HEK293 (cell line): ENCODE results near the gene CDK6.
A peak's percentile ranks its signal among the peaks of the same experiment; 100 is the strongest.

Experiments
- CTCF ChIA-PET: fragments of 350-600 bp; formaldehyde crosslinking; extraction: SDS; loops from one replicate; lab custom pipeline; 2021; ENCODE audit warnings: antibody characterized with exemption; lab: Yijun Ruan, JAX
- POLR2A ChIA-PET: fragments of 300-600 bp; formaldehyde crosslinking; extraction: SDS; loops from one replicate; lab custom pipeline; 2020; ENCODE audit warnings: antibody characterized with exemption, inconsistent platforms; lab: Yijun Ruan, JAX
- H3K27ac ChIP-seq: fragments of 200-500 bp; sonication (Bioruptor generic); 2 replicates; pipeline ENCODE4 v1.5.1; 2014; ENCODE audit warnings: low read depth, low read length, control low read depth, inconsistent platforms; ENCODE audit errors: extremely low read depth
- H3K36me3 ChIP-seq, 2 experiments: fragments of 200-500 bp in 1 of 2; sonication (Bioruptor generic) in 1 of 2; 1 replicate in 1 of 2; 2 replicates in 1 of 2; pipeline ENCODE4 v1.5.1; 2014 to 2017; ENCODE audit warnings: inconsistent platforms in 2 of 2, low read length in 2 of 2; ENCODE audit not compliant: control insufficient read depth in 2 of 2, insufficient read depth in 1 of 2
- H3K4me1 ChIP-seq: fragments of 200-500 bp; sonication (Bioruptor generic); 2 replicates; pipeline ENCODE4 v1.5.1; 2014; ENCODE audit warnings: mild to moderate bottlenecking, low read length, inconsistent platforms; ENCODE audit not compliant: control insufficient read depth, insufficient read depth
- H3K4me3 ChIP-seq: 2 replicates; pipeline ENCODE4 v1.5.1; 2011; ENCODE audit warnings: low read depth, mild to moderate bottlenecking, control low read depth, low read length, moderate library complexity
- H3K9me3 ChIP-seq: fragments of 200-500 bp; sonication (Bioruptor generic); 2 replicates; pipeline ENCODE4 v1.5.1; 2014; ENCODE audit warnings: low read depth, low read length, inconsistent platforms; ENCODE audit not compliant: control insufficient read depth, insufficient read depth
- KLF1 ChIP-seq: fragments of 450-650 bp; formaldehyde crosslinking; IDR thresholded peaks from 2 replicates; pipeline ENCODE4 v1.5.1; 2016; ENCODE audit warnings: missing biosample characterization, missing genetic modification characterization
- KLF16 ChIP-seq: fragments of 450-650 bp; formaldehyde crosslinking; IDR thresholded peaks from 2 replicates; pipeline ENCODE4 v1.5.1; 2017; ENCODE audit warnings: missing biosample characterization, missing genetic modification characterization
- PRDM4 ChIP-seq: fragments of 450-650 bp; formaldehyde crosslinking; IDR thresholded peaks from 2 replicates; pipeline ENCODE4 v1.5.1; 2017; ENCODE audit warnings: missing biosample characterization, missing genetic modification characterization
- SCRT1 ChIP-seq: fragments of 450-650 bp; formaldehyde crosslinking; IDR thresholded peaks from 2 replicates; pipeline ENCODE4 v1.5.1; 2016; ENCODE audit warnings: missing biosample characterization, missing genetic modification characterization, borderline replicate concordance
- SETDB1 ChIP-seq: IDR thresholded peaks from one replicate; pipeline ENCODE4 v1.6.1; 2017; ENCODE audit warnings: mild to moderate bottlenecking, low read length, moderate library complexity, mixed read lengths; ENCODE audit not compliant: insufficient read length
- SP7 ChIP-seq: fragments of 450-650 bp; formaldehyde crosslinking; IDR thresholded peaks from 2 replicates; pipeline ENCODE4 v1.5.1; 2016; ENCODE audit warnings: missing biosample characterization, missing genetic modification characterization
- ZBTB17 ChIP-seq: fragments of 450-650 bp; formaldehyde crosslinking; IDR thresholded peaks from 2 replicates; pipeline ENCODE4 v1.5.1; 2016; ENCODE audit warnings: missing biosample characterization, missing genetic modification characterization
- ZBTB44 ChIP-seq: fragments of 450-650 bp; IDR thresholded peaks from 2 replicates; pipeline ENCODE4 v1.5.1; 2018; ENCODE audit warnings: missing biosample characterization, mild to moderate bottlenecking, missing genetic modification characterization
- ZBTB8A ChIP-seq: fragments of 450-650 bp; formaldehyde crosslinking; IDR thresholded peaks from 2 replicates; pipeline ENCODE4 v1.5.1; 2016; ENCODE audit warnings: missing biosample characterization, missing genetic modification characterization
- ZFP3 ChIP-seq: fragments of 450-650 bp; formaldehyde crosslinking; IDR thresholded peaks from 2 replicates; pipeline ENCODE4 v1.5.1; 2016; ENCODE audit warnings: low read depth, missing biosample characterization, missing genetic modification characterization
- ZNF121 ChIP-seq: fragments of 450-650 bp; formaldehyde crosslinking; IDR thresholded peaks from 2 replicates; pipeline ENCODE4 v1.5.1; 2016; ENCODE audit warnings: missing biosample characterization, missing genetic modification characterization
- ZNF132 ChIP-seq: fragments of 450-650 bp; formaldehyde crosslinking; IDR thresholded peaks from 2 replicates; pipeline ENCODE4 v1.5.1; 2017; ENCODE audit warnings: missing biosample characterization, missing genetic modification characterization, borderline replicate concordance
- ZNF138 ChIP-seq: fragments of 450-650 bp; formaldehyde crosslinking; IDR thresholded peaks from 2 replicates; pipeline ENCODE4 v1.5.1; 2016; ENCODE audit warnings: missing biosample characterization, missing genetic modification characterization, borderline replicate concordance
- ZNF280D ChIP-seq: fragments of 450-650 bp; formaldehyde crosslinking; IDR thresholded peaks from 2 replicates; pipeline ENCODE4 v1.5.1; 2016; ENCODE audit warnings: missing biosample characterization, missing genetic modification characterization
- ZNF416 ChIP-seq: fragments of 450-650 bp; formaldehyde crosslinking; IDR thresholded peaks from 2 replicates; pipeline ENCODE4 v1.5.1; 2016; ENCODE audit warnings: missing biosample characterization, missing genetic modification characterization
- ZNF488 ChIP-seq: fragments of 450-650 bp; formaldehyde crosslinking; IDR thresholded peaks from 2 replicates; pipeline ENCODE4 v1.5.1; 2016; ENCODE audit warnings: missing biosample characterization, missing genetic modification characterization
- ZNF558 ChIP-seq: fragments of 450-650 bp; formaldehyde crosslinking; IDR thresholded peaks from 2 replicates; pipeline ENCODE4 v1.5.1; 2016; ENCODE audit warnings: missing biosample characterization, missing genetic modification characterization
- ZNF571 ChIP-seq: fragments of 450-650 bp; formaldehyde crosslinking; IDR thresholded peaks from 2 replicates; pipeline ENCODE4 v1.5.0; 2017; ENCODE audit warnings: missing biosample characterization, missing genetic modification characterization
- ZNF585B ChIP-seq: fragments of 450-650 bp; formaldehyde crosslinking; IDR thresholded peaks from 2 replicates; pipeline ENCODE4 v1.5.1; 2016; ENCODE audit warnings: missing biosample characterization, missing genetic modification characterization
- ZNF639 ChIP-seq: fragments of 450-650 bp; formaldehyde crosslinking; IDR thresholded peaks from 2 replicates; pipeline ENCODE4 v1.5.1; 2016; ENCODE audit warnings: missing biosample characterization, missing genetic modification characterization
- ZNF654 ChIP-seq: fragments of 450-650 bp; formaldehyde crosslinking; IDR thresholded peaks from 2 replicates; pipeline ENCODE4 v1.5.1; 2016; ENCODE audit warnings: low read depth, missing biosample characterization, missing genetic modification characterization
- ZNF670 ChIP-seq: fragments of 450-650 bp; formaldehyde crosslinking; IDR thresholded peaks from 2 replicates; pipeline ENCODE4 v1.5.1; 2016; ENCODE audit warnings: missing biosample characterization, missing genetic modification characterization, low read depth
- ZNF791 ChIP-seq: fragments of 450-650 bp; formaldehyde crosslinking; IDR thresholded peaks from 2 replicates; pipeline ENCODE4 v1.5.1; 2016; ENCODE audit warnings: missing biosample characterization, missing genetic modification characterization
- ZSCAN18 ChIP-seq: fragments of 450-650 bp; formaldehyde crosslinking; IDR thresholded peaks from 2 replicates; pipeline ENCODE4 v1.5.1; 2016; ENCODE audit warnings: missing biosample characterization, missing genetic modification characterization

The CDK6 gene

GRCh38 chr7:92833024-92833765 is 3.2 kb downstream of the CDK6 start:
- POLR2A ChIA-PET: interaction anchor here (0.6 to 1.4 kb wide), 3 partner anchors 15 to 174 kb away, joined by 3 to 6 read pairs (median 3); no protein-coding TSS in a partner anchor
- peak overlapping the region; percentile 96 for H3K27ac ChIP-seq
- peaks cover 0 to 6% of the 10 kb centered on the region in 2 experiments; a peak in 1 of 3 replicates for H3K36me3 ChIP-seq
- H3K4me1 ChIP-seq: 0 out of 2 replicates have a peak, but pooled peaks cover 7% of the 10 kb centered on the region
- CTCF ChIA-PET: interaction anchor here (0.6 to 2.0 kb wide), 17 partner anchors 10 to 400 kb away, joined by 3 to 15 read pairs (median 4); no protein-coding TSS in a partner anchor
- no peaks in the 10 kb centered on the region for H3K9me3 ChIP-seq
- H3K4me3 ChIP-seq: peak overlapping the region; percentile 80
- no peak for TF ChIP-seq KLF16 (tag by site-specific recombination)
- no peak for TF ChIP-seq ZNF558 (tag by site-specific recombination)
- no peak for TF ChIP-seq ZNF121
- no peak; the same call in 1 of the 2 replicates for TF ChIP-seq ZNF639 (tag by site-specific recombination)
- no peak for TF ChIP-seq ZNF280D
- TF ChIP-seq ZSCAN18 (tag by site-specific recombination): no peak
- no peak for TF ChIP-seq SCRT1 (tag by site-specific recombination)
- no peak for TF ChIP-seq ZNF488 (tag by site-specific recombination)
- no peak for TF ChIP-seq ZNF791 (tag by site-specific recombination)
- no peak for TF ChIP-seq ZNF138 (tag by site-specific recombination)
- no peak for TF ChIP-seq ZNF132 (tag by site-specific recombination)
- no peak for TF ChIP-seq ZNF670 (tag by site-specific recombination)
- TF ChIP-seq ZNF585B (tag by site-specific recombination): no peak
- TF ChIP-seq KLF1 (tag by site-specific recombination): peak; percentile 18; the same call in 1 of the 2 replicates
- no peak for TF ChIP-seq ZNF571 (tag by site-specific recombination)
- no peak for TF ChIP-seq PRDM4 (tag by site-specific recombination)
- no peak for TF ChIP-seq ZFP3 (tag by site-specific recombination)
- no peak for TF ChIP-seq ZBTB44 (tag by site-specific recombination)
- TF ChIP-seq SP7 (tag by site-specific recombination): peak; percentile 34; the same call in 1 of the 2 replicates
- no peak for TF ChIP-seq ZNF416
- TF ChIP-seq SETDB1: no peak
- TF ChIP-seq ZBTB17: no peak
- TF ChIP-seq ZNF654: no peak; the same call in none of the 2 replicates
- TF ChIP-seq ZBTB8A (tag by site-specific recombination): peak; percentile 28; the same call in 1 of the 2 replicates
